ENCODE measurements around the gene TMEM232.
"Not testable (repeated sequence)": the region's sequence is repeated elsewhere in the genome, so short reads cannot be mapped to it uniquely, and the experiment has no call there.

The TMEM232 gene

DNA sequence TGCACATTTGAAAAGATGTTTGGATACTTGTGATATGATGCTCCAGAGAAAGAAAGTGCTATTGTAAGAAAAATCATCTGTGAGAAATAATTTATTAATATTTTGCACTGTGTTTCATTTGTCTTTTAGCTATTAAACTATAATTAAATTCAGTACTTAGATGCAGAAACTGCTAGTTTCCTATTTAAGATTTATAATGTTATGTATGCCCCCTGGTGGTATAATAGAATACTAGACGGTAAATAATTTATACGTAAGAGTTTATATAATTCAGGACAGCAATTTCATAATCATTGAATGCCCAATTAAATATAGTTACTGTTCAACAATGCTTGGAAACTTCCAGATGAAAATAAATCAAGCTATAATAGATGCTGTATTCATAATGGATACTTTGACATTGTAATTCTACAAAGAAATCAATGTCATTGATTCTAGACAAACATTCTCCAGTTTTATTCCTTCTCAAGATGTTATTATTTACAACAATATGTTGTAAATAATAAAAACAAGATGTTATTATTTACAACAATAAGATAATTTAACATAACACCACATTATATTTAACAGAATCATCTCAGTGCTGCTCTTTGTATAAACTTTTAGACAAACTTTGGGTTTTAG, 101.0 kb downstream of the TMEM232 start:
- peak; percentile 21 for DNase-seq (ENCODE audit: low spot score)

GRCh38 chr5:110623874-110624273, 102.6 kb downstream of the TMEM232 start:
- DNase-seq (ENCODE audit: low spot score), result no peak

DNA sequence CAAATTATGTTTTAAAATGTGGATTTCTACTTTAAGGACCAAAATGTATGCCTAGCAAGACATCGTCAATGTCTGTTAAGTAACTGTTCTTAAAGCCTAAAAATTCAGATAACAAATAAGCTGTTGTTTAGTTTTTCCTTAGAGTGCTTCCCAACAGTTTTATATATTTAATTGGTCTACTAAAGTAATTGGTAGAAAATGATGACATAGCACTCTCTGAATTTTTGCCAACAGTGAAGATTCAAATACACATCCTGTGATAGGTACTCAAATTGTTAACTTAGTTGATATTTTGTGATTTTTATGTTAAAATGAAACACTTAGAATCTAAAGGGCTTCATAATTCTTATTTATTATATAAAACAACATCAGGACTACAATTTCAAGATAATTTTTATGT, 107.5 kb downstream of the TMEM232 start:
- DNase-seq (ENCODE audit: low spot score), result no peak

DNA sequence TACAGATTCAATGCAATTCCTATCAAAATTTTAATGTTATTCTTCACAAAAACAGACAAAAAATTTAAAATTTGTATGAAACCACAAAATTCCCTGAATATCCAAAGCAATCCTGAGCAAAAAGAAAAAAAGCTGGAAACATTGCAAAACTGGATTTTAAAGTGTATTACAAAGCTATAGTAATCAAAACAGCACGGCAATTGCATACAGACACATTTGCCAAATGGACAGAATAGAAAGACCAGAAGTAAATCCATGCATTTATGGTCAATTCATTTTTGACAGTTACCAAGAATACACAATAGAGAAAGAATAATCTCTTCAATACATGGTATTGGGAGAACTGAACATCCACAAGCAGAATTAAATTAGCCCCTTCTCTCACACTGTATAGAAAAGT, 110.5 kb downstream of the TMEM232 start:
- DNase-seq (ENCODE audit: low spot score), result no peak

- no peak for DNase-seq (ENCODE audit: low spot score)
Measured at GRCh38 chr5:110612794-110613247, 113.7 kb downstream of the TMEM232 start.

DNA sequence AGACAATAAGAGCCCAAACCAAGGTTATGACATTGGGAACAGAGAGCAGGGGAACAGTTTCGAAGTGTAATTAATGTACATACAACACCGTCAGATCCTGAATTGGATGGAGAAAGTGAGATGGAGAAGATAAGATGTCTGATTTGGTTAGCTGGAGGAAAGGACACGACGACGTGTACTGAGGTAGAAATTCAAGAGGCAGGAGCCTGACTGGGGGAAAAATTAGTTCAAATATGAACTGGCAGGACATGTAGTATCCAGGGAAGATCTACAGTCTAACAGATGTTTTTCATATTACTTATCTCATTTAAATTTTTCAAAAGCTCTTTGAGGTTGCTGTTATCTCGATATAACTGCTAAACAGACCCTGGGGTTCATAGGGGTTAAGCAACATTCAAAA, 114.7 kb downstream of the TMEM232 start:
- DNase-seq (ENCODE audit: low spot score), result no peak

- DNase-seq (ENCODE audit: low spot score), result no peak
Measured at GRCh38 chr5:110594866-110595265, 131.6 kb downstream of the TMEM232 start.

DNA sequence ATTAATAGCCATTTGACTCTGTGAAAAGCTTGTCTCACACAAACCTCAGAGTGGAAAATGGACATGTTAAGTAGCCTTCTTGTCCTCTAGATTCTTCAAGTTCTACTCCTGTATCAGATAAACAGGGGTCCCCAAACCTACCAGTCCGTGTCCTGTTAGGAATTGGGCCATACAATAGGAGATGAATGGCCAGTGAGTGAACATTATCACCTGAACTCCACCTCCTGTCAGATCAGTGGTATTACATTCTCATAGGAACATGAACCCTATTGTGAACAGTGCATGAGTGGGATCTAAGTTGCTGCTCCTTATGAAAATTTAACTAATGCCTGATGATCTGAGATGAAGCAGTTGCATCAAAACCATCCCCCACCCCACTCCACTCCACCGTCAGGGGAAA, 136.3 kb downstream of the TMEM232 start:
- no peak for DNase-seq (ENCODE audit: low spot score)

DNA sequence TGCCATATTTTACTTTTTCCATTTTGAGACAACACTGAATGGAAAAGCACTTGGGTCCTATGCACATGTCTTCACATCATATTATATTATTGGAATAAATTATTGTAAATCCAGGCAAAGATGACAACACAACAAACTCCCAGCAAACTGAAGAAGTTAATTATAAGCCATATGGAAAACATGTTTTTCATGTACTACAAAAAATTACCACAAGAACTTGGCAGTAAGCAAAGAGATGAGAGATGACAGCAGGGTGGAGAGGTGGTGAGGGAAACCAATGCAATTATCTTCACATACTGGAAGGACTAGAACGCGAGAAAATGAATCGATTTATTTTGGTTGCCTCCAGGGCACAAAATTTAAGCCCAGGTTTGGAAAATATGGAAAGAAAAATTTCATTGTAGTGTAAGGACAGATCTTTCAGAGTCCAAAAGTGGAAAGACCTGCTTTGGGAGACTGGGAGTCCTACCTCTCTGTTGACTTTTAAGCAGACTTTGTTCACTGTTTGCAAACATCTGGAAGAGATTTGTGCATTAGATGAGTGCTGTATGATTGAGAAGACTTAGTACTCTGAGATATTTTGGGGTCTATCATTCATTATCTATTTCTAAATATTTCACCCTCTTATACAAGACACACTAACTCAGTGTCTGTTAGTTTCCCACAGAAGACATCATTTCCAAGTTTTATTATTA, 138.0 kb downstream of the TMEM232 start:
- DNase-seq (ENCODE audit: low spot score), result no peak

DNA sequence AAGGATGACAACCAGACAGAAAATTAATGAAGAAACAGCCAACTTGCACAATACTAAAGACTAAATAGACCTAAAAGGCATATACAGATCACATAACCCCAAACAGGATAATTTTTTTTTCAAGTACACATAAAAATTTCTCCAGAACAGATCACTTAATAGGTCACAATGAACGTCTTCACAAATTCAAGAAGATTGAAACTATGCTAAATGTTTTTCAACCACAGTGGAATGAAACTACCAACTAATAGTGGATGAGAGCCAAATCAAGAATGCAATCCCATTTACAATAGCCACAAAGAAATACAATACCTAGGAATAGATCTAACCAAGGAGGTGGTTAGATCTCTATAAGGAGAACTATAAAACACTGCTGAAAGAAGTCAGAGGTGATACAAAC, 145.8 kb downstream of the TMEM232 start:
- DNase-seq (ENCODE audit: low spot score), result no peak

- no peak for DNase-seq (ENCODE audit: low spot score)
Measured at GRCh38 chr5:110572729-110573128, 153.7 kb downstream of the TMEM232 start.

DNA sequence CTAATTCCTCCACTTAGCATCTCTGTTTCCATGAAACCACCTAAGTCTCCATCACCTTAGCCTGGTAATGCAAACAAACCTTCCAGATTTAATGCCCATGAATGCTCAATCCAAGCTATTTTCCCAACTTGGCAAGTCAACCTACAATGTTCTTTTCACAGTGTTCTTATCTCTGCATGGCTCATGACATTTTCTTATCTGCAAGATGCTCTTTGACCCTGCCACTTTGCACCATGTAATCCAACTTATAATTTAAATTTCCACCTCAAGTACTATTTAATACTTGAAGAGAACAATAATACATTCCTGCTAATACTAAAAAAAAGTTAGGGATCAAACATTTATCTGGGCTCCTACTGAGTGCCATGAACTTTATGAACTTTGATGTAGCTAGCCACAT, 164.3 kb downstream of the TMEM232 start:
- DNase-seq (ENCODE audit: low spot score), result no peak

- DNase-seq (ENCODE audit: low spot score), result no peak
Measured at GRCh38 chr5:110561510-110561909, 165.0 kb downstream of the TMEM232 start.

DNA sequence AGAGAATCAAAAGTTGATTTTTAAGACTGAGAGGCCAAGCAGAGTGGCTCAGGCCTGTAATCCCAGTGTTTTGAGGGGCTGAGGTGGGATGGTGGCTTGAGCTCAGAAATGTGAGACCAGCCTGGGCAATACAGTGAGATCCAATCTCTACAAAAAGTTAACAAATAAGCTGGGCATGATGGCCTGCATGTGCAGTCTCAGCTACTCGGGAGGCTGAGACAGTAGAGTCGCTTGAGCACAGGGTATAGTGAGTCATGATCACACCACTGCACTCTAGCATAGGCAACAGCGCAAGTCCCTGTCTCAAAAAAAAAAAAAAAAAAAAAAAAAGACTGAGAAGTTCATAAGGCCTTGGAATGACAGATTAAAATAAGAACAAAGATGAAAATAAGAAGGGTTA, 177.2 kb downstream of the TMEM232 start:
- DNase-seq (ENCODE audit: low spot score), result no peak

DNA sequence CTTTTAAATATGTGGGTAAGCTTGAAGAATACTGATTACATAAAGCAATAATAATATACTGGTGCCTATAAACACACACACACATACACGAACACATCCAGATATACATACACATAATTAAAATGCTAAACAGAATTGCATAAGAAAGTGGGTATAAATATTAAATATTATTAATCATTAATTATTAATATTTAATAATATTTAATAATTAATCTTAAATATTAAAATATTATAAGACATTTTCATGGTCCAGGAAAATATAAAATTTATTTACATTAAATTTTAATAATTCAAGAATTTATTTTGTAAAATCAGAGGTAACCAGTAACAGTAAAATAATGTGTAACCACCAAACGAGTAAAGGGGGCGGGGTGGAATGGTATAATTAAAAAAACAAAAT, 178.3 kb downstream of the TMEM232 start:
- no peak for DNase-seq (ENCODE audit: low spot score)

- DNase-seq (ENCODE audit: low spot score), result no peak
Measured at GRCh38 chr5:110547495-110547894, 179.0 kb downstream of the TMEM232 start.

GRCh38 chr5:110545716-110546115, 180.8 kb downstream of the TMEM232 start:
- no peak for DNase-seq (ENCODE audit: low spot score)

DNA sequence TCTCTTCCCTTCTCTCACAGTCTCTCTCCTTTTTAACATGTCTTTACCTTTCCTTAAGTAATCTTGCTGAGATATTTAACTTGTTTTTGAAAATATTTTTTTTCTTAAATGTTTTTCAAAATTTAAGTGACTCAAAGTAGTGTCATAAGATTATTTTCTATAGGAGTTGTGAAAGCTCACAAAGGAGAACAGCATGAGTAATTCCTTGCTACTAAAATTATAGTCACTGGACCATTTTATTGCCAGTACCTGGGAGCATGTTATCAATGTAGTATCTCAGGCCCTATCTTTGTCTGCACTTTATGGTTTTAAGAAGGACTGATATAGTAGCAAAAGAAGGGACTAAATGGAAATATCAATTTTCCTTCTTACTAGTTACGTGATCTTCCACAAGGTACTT, 181.9 kb downstream of the TMEM232 start:
- DNase-seq (ENCODE audit: low spot score), result no peak

- no peak for DNase-seq (ENCODE audit: low spot score)
Measured at GRCh38 chr5:110542949-110543348, 183.5 kb downstream of the TMEM232 start.

GRCh38 chr5:110536120-110537115, 190.1 kb downstream of the TMEM232 start:
- DNase-seq (ENCODE audit: low spot score), result peak; percentile 17

GRCh38 chr5:110535146-110535545, 191.3 kb downstream of the TMEM232 start:
- DNase-seq (ENCODE audit: low spot score), result not testable (repeated sequence)

DNA sequence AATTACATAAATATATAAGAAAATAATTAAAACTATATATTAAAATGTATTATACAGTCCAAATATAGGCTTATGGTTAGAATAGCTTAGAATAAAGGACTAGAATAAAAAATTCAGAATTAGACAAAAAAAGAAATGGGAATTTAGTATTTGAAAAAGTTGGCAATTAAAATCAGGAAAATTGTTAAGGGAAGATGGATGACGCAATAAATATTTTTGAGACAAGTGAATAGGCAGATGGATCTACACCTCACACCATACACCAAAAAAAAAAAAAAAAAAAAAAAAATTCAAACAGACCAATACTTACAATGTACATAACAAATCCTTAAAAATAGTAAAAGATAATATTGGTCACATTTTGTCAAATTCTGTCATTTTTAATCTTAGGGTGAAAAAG, 200.7 kb downstream of the TMEM232 start:
- DNase-seq (ENCODE audit: low spot score), result no peak

DNA sequence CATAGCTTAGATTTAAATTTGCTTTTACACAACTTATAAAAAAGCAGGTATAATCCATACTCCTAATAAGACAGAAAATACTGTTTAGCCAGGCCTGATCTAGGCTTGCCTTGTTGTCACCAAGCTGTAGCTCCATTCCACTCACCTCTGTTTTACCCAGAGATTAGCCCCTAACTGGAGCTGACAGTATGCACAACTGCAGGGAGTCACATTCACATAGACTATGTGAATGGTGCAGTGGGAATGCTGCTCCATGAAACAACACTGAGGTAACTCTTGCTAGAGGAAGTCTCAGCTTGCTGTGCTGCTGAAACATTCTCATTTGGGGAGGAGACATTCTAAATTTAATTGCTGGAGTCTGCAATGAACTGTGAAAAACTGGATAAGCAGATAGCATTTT, 209.1 kb downstream of the TMEM232 start:
- DNase-seq (ENCODE audit: low spot score), result no peak
